ENCODE data around the gene ERRFI1.
"Not testable (repeated sequence)": the region's sequence is repeated elsewhere in the genome, so short reads cannot be mapped to it uniquely, and the experiment has no call there.

The ERRFI1 gene

DNA sequence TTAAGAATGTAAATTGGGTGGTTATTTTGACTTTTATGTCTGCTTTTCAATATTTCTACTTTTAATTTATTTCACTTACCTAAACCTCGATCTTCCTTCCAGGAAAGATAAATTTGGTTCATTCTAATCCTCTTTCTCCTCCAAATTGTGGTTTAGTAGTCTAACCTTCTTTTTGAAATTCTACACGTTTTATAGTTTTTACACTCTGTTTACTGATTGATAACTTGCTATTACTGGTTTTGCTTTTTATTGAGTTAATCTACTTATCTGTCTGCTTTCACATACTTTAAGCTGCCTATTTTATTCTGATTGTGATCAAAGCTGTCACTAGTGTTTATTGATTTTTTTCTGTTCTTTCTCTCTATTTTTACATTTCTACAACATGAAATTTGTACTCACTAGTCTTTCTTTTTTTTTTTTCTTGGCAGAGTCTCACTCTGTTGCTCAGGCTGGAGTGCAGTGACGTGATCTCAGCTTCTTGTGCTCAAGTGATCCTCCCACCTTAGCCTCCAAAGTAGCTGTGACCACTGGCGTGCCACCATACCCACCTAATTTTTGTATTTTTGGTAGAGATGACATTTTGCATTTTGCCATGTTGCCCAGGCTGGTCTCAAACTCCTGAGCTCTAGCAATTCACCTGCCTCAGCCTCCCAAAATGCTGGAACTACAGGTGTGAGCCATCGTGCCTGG lies 27.9 kb upstream of the ERRFI1 start:
- H3K4me3 ChIP-seq (ENCODE audit: low read depth, low read length), result no peak overlapping the region
- TF ChIP-seq, protein P1, sequence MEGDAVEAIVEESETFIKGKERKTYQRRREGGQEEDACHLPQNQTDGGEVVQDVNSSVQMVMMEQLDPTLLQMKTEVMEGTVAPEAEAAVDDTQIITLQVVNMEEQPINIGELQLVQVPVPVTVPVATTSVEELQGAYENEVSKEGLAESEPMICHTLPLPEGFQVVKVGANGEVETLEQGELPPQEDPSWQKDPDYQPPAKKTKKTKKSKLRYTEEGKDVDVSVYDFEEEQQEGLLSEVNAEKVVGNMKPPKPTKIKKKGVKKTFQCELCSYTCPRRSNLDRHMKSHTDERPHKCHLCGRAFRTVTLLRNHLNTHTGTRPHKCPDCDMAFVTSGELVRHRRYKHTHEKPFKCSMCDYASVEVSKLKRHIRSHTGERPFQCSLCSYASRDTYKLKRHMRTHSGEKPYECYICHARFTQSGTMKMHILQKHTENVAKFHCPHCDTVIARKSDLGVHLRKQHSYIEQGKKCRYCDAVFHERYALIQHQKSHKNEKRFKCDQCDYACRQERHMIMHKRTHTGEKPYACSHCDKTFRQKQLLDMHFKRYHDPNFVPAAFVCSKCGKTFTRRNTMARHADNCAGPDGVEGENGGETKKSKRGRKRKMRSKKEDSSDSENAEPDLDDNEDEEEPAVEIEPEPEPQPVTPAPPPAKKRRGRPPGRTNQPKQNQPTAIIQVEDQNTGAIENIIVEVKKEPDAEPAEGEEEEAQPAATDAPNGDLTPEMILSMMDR (IDR thresholded peaks at IDR 0.05; ENCODE audit: control insufficient read depth, extremely low read depth, insufficient read depth), result no peak
- no peak for DNase-seq (ENCODE audit: low read depth)

DNA sequence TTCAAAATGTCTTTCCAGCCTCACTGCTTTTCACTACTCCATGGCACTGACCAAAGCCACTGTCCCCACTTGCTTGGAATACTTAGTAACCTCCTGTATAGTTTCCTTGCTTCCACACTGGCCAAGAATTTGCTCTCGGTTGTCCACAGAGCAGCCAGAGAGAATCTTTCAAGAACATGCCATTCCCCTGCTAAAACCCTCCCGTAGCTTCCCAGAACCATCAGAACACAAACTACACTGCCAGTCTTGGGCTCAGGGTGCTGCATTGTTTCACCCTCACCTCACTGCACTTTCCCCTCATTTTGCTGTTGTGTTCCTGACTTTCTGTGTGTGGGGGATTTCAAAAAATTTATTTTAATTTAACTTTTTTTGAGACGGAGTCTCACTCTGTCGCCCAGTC lies 25.5 kb upstream of the ERRFI1 start:
- H3K4me3 ChIP-seq (ENCODE audit: low read depth, low read length), result no peak overlapping the region
- TF ChIP-seq, protein P1 (IDR thresholded peaks at IDR 0.05; ENCODE audit: control insufficient read depth, extremely low read depth, insufficient read depth), result no peak
- DNase-seq (ENCODE audit: low read depth), result no peak

DNA sequence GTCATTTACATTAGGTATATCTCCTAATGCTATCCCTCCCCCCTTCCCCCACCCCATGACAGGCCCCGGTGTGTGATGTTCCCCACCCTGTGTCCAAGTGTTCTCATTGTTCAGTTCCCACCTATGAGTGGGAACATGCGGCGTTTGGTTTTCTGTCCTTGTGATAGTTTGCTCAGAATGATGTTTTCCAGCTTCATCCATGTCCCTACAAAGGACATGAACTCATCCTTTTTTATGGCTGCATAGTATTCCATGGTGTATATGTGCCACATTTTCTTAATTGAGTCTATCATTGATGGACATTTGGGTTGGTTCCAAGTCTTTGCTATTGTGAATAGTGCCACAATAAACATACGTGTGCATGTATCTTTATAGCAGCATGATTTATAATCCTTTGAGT lies 23.1 kb upstream of the ERRFI1 start:
- H3K4me3 ChIP-seq (ENCODE audit: low read depth, low read length); DNase-seq (ENCODE audit: low read depth): not testable (repeated sequence)

DNA sequence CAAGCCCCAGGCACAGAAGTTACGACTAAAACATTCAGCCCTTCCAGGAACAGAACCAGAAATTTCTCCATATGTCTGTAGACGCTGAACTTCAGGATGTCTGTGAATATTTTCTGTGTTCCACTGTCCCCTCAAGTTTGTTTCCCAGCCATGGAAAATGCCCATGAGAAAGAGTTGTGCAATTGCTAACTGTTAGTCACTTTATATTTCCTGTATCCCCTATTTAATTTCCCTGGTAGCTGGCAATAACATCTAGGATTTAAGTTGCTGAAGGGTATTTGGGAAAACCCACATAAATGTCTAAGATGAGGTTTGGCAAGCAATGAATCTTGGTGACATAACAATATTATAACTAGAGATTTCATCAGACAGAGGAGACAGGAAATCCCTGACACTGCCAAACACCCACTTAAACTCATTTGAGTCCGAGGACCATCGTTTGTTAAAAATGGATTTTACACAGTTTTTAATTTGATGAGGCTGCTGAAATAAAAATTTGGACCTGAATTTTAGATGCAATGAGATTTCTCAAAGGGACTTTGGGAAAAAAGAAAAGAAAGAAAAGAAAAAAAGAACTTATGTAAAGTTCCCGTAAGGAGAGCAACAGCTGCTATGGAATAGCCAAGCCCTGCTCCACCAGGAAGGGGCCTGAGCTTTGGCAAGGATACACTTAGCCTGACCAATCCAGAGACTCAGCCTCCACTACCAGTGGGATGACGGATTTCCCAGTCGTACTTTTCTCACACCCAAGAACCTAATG lies 21.8 kb upstream of the ERRFI1 start:
- TF ChIP-seq, protein P1 (IDR thresholded peaks at IDR 0.05; ENCODE audit: control insufficient read depth, extremely low read depth, insufficient read depth), result no peak
- DNase-seq (ENCODE audit: low read depth), result no peak
- H3K4me3 ChIP-seq (ENCODE audit: low read depth, low read length), result no peak overlapping the region

DNA sequence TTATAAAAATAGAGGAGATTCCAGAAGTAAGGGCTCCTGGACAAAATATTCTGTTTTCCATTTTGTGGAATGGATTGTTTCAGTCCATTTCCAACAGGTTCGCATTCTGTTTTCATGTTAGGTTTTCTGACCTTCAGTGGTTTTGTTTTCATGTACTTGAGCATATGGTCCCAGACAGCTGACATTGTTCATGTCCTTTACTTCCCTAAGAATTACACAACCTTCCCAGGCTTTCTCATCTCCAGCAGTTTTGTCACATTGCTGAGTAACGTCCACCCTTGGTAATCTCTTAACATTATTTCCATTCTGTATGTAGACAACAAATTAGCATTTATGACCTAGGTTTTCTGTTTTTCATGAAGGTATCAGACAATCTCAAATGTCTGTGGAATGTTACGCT lies 21.0 kb upstream of the ERRFI1 start:
- DNase-seq (ENCODE audit: low read depth), result no peak
- TF ChIP-seq, protein P1 (IDR thresholded peaks at IDR 0.05; ENCODE audit: control insufficient read depth, extremely low read depth, insufficient read depth), result no peak
- H3K4me3 ChIP-seq (ENCODE audit: low read depth, low read length), result no peak overlapping the region

DNA sequence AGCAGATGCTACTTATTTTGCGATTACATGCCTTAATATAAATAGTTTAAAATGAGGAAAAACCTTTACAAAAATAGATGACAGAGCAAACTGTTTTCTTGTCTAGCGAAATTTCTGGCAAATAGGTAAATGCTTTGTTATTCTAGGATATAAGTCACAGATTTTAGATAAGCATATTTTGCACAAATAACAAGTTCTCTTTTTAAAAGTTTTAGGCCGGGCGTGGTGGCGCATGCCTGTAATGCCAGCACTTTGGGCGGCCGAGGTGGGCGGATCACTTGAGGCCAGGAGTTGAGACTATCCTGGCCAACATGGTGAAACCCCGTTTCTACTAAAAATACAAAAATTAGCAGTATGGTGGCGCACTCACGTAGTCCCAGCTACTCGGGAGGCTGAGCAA lies 20.3 kb upstream of the ERRFI1 start:
- no peak overlapping the region for H3K4me3 ChIP-seq (ENCODE audit: low read depth, low read length)
- TF ChIP-seq, protein P1 (IDR thresholded peaks at IDR 0.05; ENCODE audit: control insufficient read depth, extremely low read depth, insufficient read depth), result no peak
- no peak for DNase-seq (ENCODE audit: low read depth)

DNA sequence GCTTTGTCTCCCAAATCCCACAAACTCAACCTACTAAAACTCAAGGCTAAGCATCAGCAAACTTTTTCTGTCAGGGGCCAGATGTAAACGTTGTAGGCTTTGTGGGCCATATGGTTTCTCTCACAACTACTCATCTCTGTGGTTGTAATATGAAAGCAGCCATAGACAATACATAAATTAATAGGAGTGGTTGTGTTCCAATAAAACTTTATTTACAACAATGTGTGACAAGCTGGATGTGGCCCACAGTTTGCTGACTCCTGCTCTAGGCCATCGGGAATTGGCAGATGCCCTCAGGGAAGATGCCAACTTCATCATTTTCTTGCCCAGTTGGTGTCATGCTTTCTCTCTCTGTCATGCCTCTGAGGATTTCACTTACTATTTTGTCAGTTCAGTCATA lies 17.5 kb upstream of the ERRFI1 start:
- TF ChIP-seq, protein P1 (IDR thresholded peaks at IDR 0.05; ENCODE audit: control insufficient read depth, extremely low read depth, insufficient read depth), result no peak
- no peak for DNase-seq (ENCODE audit: low read depth)
- no peak overlapping the region for H3K4me3 ChIP-seq (ENCODE audit: low read depth, low read length)
